Measurements from ENCODE around the gene DDB1. TPM values are rescaled to one million over a fixed set of nuclear protein-coding genes. Genes with fewer than 3 reads are reported as not detected.

Gene DDB1
- total RNA-seq, 2 donors from 2014 or later, result 118 to 133 TPM

DNA sequence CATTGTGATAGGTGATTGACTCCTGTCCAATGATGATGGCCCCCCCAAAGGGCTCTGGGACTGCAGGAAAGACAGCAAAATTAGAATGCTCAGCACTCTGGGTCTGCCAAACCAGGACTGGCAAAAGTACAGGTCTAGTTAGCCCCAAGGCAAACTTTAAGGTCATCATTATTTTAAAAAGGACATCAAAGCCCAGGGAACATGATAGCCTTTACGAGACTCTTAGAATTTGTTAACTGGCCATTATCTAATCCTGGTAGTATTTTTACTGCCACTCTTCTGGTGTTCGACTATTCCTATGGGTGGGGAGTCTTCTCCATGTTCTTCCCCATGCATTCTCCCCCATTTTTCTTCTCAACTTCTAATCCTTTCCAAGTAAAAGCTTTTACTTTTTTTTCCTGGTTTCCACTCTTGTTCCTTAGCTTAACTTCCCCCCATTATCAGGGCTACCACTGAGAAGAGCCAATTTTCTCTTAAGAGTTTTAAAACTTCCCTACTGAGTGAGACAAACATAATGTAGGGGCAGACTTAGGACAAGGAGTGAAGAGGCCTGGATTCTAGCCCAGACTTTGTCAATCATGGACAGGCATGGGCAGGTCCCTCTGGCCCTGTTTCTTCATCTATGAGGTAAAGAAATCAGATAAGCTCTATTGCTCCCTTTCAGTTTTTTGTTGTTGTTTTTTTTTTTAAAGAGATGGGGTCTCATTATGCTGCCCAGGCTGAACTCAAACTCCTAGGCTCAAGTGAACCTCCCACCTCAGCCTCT lies 7.1 kb downstream of the DDB1 start:
- no peak for DNase-seq (ENCODE audit: low spot score)
- TF ChIP-seq, protein P1, sequence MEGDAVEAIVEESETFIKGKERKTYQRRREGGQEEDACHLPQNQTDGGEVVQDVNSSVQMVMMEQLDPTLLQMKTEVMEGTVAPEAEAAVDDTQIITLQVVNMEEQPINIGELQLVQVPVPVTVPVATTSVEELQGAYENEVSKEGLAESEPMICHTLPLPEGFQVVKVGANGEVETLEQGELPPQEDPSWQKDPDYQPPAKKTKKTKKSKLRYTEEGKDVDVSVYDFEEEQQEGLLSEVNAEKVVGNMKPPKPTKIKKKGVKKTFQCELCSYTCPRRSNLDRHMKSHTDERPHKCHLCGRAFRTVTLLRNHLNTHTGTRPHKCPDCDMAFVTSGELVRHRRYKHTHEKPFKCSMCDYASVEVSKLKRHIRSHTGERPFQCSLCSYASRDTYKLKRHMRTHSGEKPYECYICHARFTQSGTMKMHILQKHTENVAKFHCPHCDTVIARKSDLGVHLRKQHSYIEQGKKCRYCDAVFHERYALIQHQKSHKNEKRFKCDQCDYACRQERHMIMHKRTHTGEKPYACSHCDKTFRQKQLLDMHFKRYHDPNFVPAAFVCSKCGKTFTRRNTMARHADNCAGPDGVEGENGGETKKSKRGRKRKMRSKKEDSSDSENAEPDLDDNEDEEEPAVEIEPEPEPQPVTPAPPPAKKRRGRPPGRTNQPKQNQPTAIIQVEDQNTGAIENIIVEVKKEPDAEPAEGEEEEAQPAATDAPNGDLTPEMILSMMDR (IDR thresholded peaks at IDR 0.05), result no peak
- no peaks in the 10 kb centered on the region for H3K9me3 ChIP-seq
- no peak overlapping the region for H3K27ac ChIP-seq
- peaks cover 0 to 17% of the 10 kb centered on the region in 2 donors for H3K4me1 ChIP-seq
- no peaks in the 10 kb centered on the region for H3K27me3 ChIP-seq
- H3K36me3 ChIP-seq, result peaks cover 75% of the 10 kb centered on the region
- H3K4me3 ChIP-seq, result no peak overlapping the region

DNA sequence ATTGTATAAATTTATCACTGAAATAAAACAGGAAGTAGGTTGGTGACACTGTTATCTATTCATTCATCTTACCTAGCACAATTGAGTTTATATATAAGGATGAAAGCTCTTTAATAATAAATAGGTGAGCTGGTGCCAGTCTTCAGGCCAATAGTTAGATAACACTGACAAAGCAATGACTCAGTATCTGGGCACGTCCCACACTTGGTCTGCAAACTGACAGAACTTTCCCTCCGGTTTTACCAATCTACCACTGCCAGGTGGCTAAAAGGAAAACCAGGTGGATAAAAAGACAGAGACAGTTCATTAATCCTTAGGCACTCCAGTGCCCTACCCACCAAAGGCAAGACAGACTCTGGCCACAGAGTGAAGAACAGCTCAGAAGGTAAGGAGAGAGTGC lies 17.6 kb downstream of the DDB1 start:
- no peaks in the 10 kb centered on the region for H3K9me3 ChIP-seq
- H3K36me3 ChIP-seq, result peaks cover 91% of the 10 kb centered on the region
- H3K4me3 ChIP-seq, result no peak overlapping the region
- H3K27me3 ChIP-seq, result no peaks in the 10 kb centered on the region
- no peak overlapping the region for H3K27ac ChIP-seq
- TF ChIP-seq, protein P1 (IDR thresholded peaks at IDR 0.05), result no peak
- DNase-seq (ENCODE audit: low spot score), result no peak
- no peaks in the 10 kb centered on the region for H3K4me1 ChIP-seq

GRCh38 chr11:61310749-61311148 lies 22.2 kb downstream of the DDB1 start:
- no peaks in the 10 kb centered on the region for H3K27me3 ChIP-seq
- H3K4me3 ChIP-seq, result no peak overlapping the region
- TF ChIP-seq, protein P1 (IDR thresholded peaks at IDR 0.05), result no peak
- no peak for DNase-seq (ENCODE audit: low spot score)
- no peaks in the 10 kb centered on the region for H3K9me3 ChIP-seq
- peaks cover 96% of the 10 kb centered on the region for H3K36me3 ChIP-seq
- no peak overlapping the region for H3K27ac ChIP-seq
- no peaks in the 10 kb centered on the region for H3K4me1 ChIP-seq

GRCh38 chr11:61309739-61310138 lies 23.2 kb downstream of the DDB1 start:
- Histone ChIP-seq H3K9me3 (no peaks in the 10 kb centered on the region), H3K27me3 (no peaks in the 10 kb centered on the region), H3K4me3 (no peak overlapping the region), H3K27ac (no peak overlapping the region), H3K4me1 (no peaks in the 10 kb centered on the region), H3K36me3 (peaks cover 96% of the 10 kb centered on the region)
- DNase-seq (ENCODE audit: low spot score), result no peak
- TF ChIP-seq, protein P1 (IDR thresholded peaks at IDR 0.05), result no peak

DNA sequence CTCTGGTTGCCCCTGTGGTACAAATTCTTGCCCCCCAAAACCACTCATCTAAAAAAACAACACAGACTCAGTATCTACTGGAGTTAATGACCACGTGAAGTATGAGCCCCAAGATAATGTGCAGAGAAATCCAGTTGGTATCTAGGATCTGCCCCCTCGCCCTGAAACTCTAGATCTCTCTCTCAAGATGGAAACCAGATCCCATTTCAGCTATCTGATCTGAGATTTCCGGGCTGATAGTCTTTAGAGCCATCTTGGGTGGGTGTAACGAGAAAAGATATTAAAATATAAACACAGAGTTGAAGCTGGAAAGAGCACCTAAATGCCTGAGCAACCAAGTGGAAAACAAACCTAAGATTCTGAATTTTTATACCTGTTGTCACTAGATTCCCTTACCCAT lies 23.8 kb downstream of the DDB1 start:
- TF ChIP-seq, protein P1 (IDR thresholded peaks at IDR 0.05), result no peak
- H3K9me3 ChIP-seq, result no peaks in the 10 kb centered on the region

DNA sequence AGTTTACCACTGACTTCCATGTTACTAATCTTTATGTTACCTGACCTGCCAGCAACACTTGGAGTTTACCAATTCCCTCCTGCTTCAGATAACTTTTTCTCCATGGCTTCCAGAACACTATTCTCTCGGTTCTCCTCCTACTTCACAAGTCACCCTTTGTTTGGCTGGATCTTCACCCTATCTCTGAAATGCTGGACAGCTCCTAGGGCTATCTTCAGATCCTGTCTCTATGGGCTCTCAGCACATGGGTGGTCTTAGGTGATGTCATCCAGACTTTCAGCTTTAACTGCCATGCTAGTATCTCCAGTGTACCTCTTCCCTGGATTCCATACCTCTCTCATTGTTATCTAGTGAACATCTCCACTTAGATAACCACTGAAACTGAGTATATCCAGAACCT lies 25.6 kb downstream of the DDB1 start:
- Histone ChIP-seq H3K36me3 (peaks cover 98% of the 10 kb centered on the region), H3K4me3 (no peak overlapping the region), H3K9me3 (no peaks in the 10 kb centered on the region), H3K4me1 (no peaks in the 10 kb centered on the region), H3K27ac (no peak overlapping the region), H3K27me3 (no peaks in the 10 kb centered on the region)
- TF ChIP-seq, protein P1 (IDR thresholded peaks at IDR 0.05), result no peak
- DNase-seq (ENCODE audit: low spot score), result no peak

More for the DNA sequence above, 23.8 kb downstream of the DDB1 start:
- Histone ChIP-seq H3K27ac (no peak overlapping the region), H3K4me3 (no peak overlapping the region), H3K27me3 (no peaks in the 10 kb centered on the region), H3K36me3 (peaks cover 98% of the 10 kb centered on the region), H3K4me1 (no peaks in the 10 kb centered on the region)
- DNase-seq (ENCODE audit: low spot score), result no peak
